K562 treated with DMSO at 1 percent for 24 hours (cell line): ENCODE measurements around the gene AP5S1. TPM values are rescaled to one million over a fixed set of nuclear protein-coding genes. Genes with fewer than 3 reads are reported as not detected.

ENCODE experiments used
- total RNA-seq: library from RNA; unstranded; fragments of 300-600 nt; gene quantifications from 2 replicates; pipeline ENCODE4 v1.2.3, GENCODE V29; 2022; ENCODE audit warnings: low read depth; ENCODE audit not compliant: insufficient read depth

The AP5S1 gene, protein sequence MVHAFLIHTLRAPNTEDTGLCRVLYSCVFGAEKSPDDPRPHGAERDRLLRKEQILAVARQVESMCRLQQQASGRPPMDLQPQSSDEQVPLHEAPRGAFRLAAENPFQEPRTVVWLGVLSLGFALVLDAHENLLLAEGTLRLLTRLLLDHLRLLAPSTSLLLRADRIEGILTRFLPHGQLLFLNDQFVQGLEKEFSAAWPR
- total RNA-seq = 11.0 and 13.1 TPM in 2 replicates

DNA sequence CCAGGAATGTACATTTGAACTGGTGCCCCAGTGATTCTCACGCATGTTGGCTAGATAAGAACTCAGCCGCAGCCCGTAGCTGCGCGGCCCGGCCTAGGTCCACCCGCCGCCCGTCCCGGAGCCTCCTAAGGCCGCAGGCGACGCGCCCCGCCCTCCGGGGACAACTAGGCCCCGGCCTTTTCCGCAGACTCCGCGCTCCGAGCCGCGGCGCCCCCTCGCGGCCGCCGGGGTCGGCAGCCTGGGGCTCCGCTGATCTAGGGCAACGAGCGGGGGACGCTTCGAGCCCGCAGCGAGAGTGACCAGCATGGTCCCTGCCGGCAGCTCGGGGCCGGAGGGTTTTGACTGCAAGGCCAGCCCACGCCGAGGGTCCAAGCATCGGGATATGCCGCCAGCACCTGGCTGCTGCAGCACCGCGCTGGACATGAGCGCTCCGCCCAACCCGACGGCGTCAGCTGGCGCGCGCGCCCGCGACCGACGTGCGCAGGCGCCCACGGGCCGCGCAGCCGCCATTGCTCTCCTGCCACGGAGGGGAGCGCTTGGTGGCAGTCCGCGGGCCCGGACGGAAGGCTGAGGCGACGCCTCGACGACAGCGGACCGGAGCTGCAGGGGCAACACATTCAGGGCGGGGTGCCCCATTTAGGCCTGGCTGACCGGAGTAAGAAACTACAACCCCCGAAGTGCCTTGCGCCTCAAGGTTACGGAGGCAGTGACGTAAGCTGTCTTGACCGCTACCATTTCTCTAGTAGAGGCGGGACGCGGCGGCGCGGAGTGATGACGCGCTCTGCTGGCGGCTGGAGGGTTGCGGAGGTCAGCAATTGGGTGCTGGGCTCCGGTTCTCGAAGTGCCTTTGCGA is at the start of gene AP5S1:
TSS of gene AP5S1 (plus strand) at position 500 of the 853 bp plus-strand sequence. CDS start 1,571 bp downstream, outside the sequence.

DNA sequence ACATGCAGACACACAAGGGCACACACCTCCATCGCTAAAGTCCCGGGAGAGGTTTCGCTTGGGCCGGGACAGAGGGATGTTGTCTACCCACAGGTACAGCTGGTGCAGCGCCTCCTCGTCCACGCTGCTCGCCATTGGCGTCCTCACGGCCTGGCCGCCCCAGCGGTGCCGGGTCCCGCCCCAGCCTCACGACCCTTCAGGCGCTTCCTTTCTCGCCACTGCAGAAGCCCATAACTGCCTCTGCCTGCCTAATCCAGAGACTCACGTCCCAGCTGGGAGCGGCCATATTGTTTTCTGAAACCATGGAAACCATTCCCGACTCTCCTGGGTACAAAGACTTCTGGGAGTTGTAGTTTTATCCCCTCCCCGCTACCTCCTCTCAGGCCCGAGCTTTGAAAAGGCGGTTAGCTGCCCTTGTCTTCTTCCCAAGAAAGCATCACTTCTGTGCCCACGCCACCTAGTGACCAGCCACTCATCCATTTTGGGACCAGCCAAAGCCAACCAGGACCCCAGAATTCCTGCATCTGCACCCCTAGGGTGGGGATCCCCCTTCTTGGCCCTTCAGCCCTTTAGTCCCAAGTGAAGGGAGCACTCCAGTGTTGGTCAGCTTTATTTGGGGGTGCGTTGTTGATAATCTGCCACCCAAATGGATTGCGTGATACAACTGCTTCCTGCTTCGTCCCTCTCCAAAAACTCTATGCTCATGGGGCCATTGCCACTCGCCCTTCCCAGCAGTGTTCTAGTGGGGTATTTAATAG is 39.0 kb upstream of the AP5S1 start, which contains the start of gene SPEF1:
TSS of gene SPEF1 (minus strand) at position 296 of the 758 bp plus-strand sequence. CDS start at position 135, 161 bp downstream.

DNA sequence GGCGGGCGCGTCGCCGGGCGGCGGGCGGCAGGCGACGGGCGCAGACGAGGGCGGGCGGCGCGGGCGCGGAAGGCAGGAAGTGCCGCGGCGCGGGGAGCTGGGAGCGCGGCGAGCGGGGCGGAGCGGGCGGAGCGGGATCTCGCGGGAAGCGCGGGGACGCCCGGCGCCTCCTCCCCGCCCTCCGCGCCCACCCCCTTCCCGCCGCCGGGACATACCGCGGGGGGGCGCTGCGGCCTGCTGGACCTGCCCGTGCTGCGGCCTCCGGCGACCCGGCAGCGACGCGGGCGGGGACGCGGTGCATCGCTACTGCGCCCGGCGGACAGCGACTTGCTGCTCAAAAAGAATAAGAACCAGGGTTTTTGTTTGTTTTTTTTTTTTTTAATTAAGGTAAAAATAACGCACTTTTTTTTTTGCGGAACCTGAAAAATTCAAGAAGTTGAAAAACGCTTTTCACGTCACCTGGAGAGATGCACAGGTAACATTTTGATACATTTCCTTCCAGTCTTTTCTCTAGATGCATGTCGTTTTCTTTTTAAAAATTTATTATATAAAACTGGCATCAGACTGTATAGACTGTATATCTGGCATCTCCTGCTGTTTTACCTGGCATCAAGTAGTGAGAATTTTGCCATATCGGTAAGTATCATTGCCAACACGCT is 33.6 kb upstream of the AP5S1 start, which contains the start of gene CENPB:
TSS of gene CENPB (minus strand) at position 76 of the 659 bp plus-strand sequence. CDS start 257 bp downstream, outside the sequence.

DNA sequence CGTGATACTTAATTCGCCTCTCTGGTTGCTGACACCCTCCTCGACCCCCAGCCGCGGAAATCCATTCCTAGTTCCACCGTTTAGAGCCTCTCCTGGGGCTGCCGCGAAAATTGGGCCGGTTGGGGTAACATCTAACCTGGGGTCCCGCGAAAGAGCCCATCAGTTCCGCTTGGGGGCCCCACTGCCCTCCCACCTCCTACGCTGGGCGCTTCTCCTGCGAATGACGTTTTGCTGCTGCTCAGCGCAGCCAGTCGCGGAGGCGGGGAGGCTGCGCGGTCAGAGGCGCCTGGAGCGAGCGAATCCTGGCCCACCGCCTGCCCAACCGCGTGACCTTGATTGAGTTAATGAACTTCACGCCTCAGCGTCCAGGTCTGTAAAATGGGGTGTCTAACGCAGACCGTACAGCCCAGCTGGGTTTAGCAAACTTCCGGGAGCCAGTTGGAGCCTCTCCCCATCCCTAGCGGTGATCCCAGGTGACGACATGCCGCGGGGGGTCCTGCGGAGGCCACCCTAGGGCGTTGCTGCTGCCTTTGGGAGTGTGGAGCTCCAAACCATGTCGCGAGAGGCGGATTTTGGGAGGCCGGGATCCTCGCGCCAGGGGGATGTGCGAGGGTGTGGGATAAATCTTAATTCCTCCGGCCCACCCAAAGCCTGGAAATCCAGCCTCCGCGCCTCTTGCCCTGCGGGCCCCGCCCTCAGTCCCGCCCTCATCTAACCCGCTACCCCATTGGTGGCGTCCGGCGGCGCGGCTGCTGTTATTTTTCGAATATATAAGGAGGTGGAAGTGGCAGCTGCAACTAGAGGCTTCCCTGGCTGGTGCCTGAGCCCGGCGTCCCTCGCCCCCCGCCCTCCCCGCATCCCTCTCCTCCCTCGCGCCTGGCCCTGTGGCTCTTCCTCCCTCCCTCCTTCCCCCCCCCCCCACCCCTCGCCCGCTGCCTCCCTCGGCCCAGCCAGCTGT is 24.6 kb upstream of the AP5S1 start, which contains the start of gene CDC25B:
TSS of gene CDC25B (plus strand) at position 800 of the 958 bp plus-strand sequence. CDS start 222 bp downstream, outside the sequence.

DNA sequence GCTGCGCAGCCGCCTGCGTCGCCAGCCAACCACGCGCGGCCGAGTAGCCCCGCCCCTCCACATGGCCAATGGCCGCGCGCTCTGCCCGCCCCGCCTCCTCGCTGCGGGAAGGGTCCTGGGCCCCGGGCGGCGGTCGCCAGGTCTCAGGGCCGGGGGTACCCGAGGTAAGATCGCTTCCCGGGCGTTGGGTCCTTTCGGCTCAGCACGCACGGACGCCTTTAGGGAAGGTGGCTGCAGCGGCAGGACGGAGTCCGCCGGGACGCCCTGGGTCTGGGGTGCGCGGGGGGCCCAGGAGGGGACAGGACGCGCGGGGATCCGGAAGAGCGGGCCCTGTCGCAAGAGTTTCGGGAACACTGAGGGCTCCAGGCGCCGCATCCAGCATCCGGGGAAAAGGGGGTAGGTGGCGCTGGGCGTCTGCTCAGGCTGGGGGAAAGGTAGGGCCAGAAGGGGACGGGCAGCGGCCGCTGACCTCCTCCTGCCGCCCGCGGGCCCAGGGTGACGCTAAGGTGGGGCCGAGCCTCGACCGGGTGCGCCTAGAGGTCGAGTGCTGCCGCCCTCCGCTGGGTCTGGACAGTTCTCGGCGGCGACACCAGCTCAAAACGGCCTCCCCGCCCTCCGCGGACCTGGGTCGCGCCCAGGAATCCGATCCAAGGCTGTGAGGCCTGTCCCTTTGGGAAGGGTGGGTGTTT is 26.5 kb downstream of the AP5S1 start, which contains the start of gene MAVS:
TSS of gene MAVS (plus strand) at position 95 of the 689 bp plus-strand sequence. CDS start 7,791 bp downstream, outside the sequence.

Other genes starting within 250 kb of the AP5S1 start
- not detected in 2 replicates for gene GFRA4, start 157.1 kb upstream of the AP5S1 start, total RNA-seq
- gene ADAM33, start 138.5 kb upstream of the AP5S1 start, total RNA-seq = not detected in 2 replicates
- gene SIGLEC1, start 107.9 kb upstream of the AP5S1 start, total RNA-seq = not detected in 2 replicates
- 0.24 and 0.93 TPM in 2 replicates for gene HSPA12B, start 87.9 kb upstream of the AP5S1 start, total RNA-seq
- 27.0 and 34.6 TPM in 2 replicates for gene ADISSP, start 52.8 kb upstream of the AP5S1 start, total RNA-seq
- gene SPEF1, start 39.1 kb upstream of the AP5S1 start, total RNA-seq = 0.32 TPM in 1 of 2 replicates, not detected in the other
- 75.1 and 76.6 TPM in 2 replicates for gene CENPB, start 33.8 kb upstream of the AP5S1 start, total RNA-seq
- gene CDC25B, start 24.2 kb upstream of the AP5S1 start, total RNA-seq = 57.5 and 58.6 TPM in 2 replicates
- 19.0 and 19.1 TPM in 2 replicates for gene MAVS, start 26.3 kb downstream of the AP5S1 start, total RNA-seq
- 28.0 and 35.6 TPM in 2 replicates for gene PANK2, start 68.8 kb downstream of the AP5S1 start, total RNA-seq
- 29.2 and 29.5 TPM in 2 replicates for gene RNF24, start 195.0 kb downstream of the AP5S1 start, total RNA-seq